ENCODE results near the gene GLT6D1. TPM values are rescaled to one million over a fixed set of nuclear protein-coding genes. Genes with fewer than 3 reads are reported as not detected.

Gene GLT6D1
- total and polyA plus RNA-seq, 9 donors: not detected

GRCh38 chr9:135648494-135649410, 9.4 kb upstream of the GLT6D1 start:
- H3K9me3 ChIP-seq: peaks cover 2 to 3% of the 10 kb centered on the region in 2 donors
- 74 to 81% (median 77%) methylated on average over 10 of the region's 10 CpGs for WGBS, 3 donors

DNA sequence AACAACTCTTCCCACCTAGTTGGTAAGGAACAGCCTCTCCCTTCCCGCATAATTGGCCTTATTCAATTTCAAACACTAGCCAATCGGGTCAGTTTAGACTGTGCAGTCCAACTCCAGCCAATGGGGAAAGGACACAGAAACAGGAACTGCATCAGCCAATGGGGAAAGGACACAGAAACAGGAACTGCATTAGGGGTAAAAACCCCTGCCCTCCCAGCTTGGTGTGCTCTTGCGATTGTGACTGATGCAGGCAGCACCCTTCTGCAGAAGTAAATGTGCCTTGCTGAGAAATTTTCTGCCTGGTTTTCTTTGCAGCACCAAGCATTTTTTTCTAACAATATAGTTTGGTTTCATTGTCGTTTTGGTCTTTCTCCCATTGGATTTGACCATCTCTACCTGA, 8.5 kb upstream of the GLT6D1 start:
- no peaks in the 10 kb centered on the region for H3K27me3 ChIP-seq
- H3K36me3 ChIP-seq: no peaks in the 10 kb centered on the region
- 84 to 90% (median 88%) methylated on average over 4 of the region's 4 CpGs for WGBS, 3 donors
- H3K4me3 ChIP-seq: no peak overlapping the region
- TF ChIP-seq CTCF (IDR thresholded peaks at IDR 0.05) (no peak), EP300 (IDR thresholded peaks at IDR 0.05) (no peak), POLR2A (IDR thresholded peaks at IDR 0.05) (no peak)
- H3K27ac ChIP-seq: no peak overlapping the region
- no peak for DNase-seq
- intact Hi-C loops (cut with DNase I): no loop called here
- no peaks in the 10 kb centered on the region for H3K4me1 ChIP-seq (ENCODE audit: insufficient read depth)
- H3K9me3 ChIP-seq: peaks cover 2 to 3% of the 10 kb centered on the region in 2 donors

More at GRCh38 chr9:135648494-135649410, 9.4 kb upstream of the GLT6D1 start:
- Histone ChIP-seq H3K4me3 (no peak overlapping the region), H3K36me3 (no peaks in the 10 kb centered on the region), H3K27me3 (no peaks in the 10 kb centered on the region), H3K4me1 (ENCODE audit: insufficient read depth) (no peaks in the 10 kb centered on the region), H3K27ac (no peak overlapping the region)
- no peak for TF ChIP-seq POLR2A (IDR thresholded peaks at IDR 0.05)
- no peak for TF ChIP-seq CTCF (IDR thresholded peaks at IDR 0.05)
- no peak for TF ChIP-seq EP300 (IDR thresholded peaks at IDR 0.05)
- DNase-seq: no peak
- intact Hi-C loops (cut with DNase I): no loop called here

GRCh38 chr9:135644631-135645218, 5.4 kb upstream of the GLT6D1 start:
- DNase-seq: no peak
- intact Hi-C loops (cut with DNase I): no loop called here
- no peak overlapping the region for H3K4me3 ChIP-seq

DNA sequence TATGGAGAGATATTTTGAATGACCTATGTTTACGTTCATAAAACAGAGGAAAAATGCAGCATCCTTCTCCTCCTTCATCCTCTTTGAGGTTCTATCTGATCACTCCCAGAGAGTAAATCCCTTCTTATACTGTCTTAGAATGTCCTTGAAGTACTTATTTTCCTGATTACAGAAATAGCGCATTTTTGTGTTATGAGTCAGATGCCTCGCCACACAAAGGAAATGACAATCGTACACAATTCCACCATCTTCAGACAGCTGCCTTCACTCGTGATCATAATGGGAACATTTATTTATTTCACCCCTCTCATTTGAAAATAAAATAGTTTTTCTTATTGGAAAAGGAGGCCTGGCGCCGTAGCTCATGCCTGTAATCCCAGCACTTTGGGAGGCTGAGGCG, 2.4 kb upstream of the GLT6D1 start:
- TF ChIP-seq POLR2A (IDR thresholded peaks at IDR 0.05): no peak
- TF ChIP-seq CTCF (IDR thresholded peaks at IDR 0.05): no peak
- TF ChIP-seq EP300 (IDR thresholded peaks at IDR 0.05): no peak
- no peak for DNase-seq
- no peaks in the 10 kb centered on the region for H3K36me3 ChIP-seq
- 9 to 31% (median 14%) methylated on average over 8 of the region's 8 CpGs for WGBS, 3 donors
- H3K9me3 ChIP-seq: peaks cover 2 to 3% of the 10 kb centered on the region in 2 donors
- no peak overlapping the region for H3K4me3 ChIP-seq
- no peak overlapping the region for H3K27ac ChIP-seq
- no peaks in the 10 kb centered on the region for H3K27me3 ChIP-seq
- intact Hi-C loops (cut with DNase I): no loop called here
- peaks cover 1% of the 10 kb centered on the region for H3K4me1 ChIP-seq (ENCODE audit: insufficient read depth)

More at GRCh38 chr9:135644631-135645218, 5.4 kb upstream of the GLT6D1 start:
- no peaks in the 10 kb centered on the region for H3K36me3 ChIP-seq
- H3K4me1 ChIP-seq (ENCODE audit: insufficient read depth): peaks cover 1% of the 10 kb centered on the region
- no peak for TF ChIP-seq CTCF (IDR thresholded peaks at IDR 0.05)
- no peak for TF ChIP-seq EP300 (IDR thresholded peaks at IDR 0.05)
- no peak for TF ChIP-seq POLR2A (IDR thresholded peaks at IDR 0.05)
- H3K27me3 ChIP-seq: no peaks in the 10 kb centered on the region
- H3K9me3 ChIP-seq: peaks cover 2 to 3% of the 10 kb centered on the region in 2 donors
- 83 to 86% (median 85%) methylated on average over 5 of the region's 5 CpGs for WGBS, 3 donors
- no peak overlapping the region for H3K27ac ChIP-seq
